NCI-H226 (cell line): ENCODE data around the gene URI1.
"Not testable (repeated sequence)": the region's sequence is repeated elsewhere in the genome, so short reads cannot be mapped to it uniquely, and the experiment has no call there.

Experiments used
- DNase-seq: peaks from one replicate; pipeline ENCODE4 v3.0.0-alpha.2; 2015

URI1 gene

DNA sequence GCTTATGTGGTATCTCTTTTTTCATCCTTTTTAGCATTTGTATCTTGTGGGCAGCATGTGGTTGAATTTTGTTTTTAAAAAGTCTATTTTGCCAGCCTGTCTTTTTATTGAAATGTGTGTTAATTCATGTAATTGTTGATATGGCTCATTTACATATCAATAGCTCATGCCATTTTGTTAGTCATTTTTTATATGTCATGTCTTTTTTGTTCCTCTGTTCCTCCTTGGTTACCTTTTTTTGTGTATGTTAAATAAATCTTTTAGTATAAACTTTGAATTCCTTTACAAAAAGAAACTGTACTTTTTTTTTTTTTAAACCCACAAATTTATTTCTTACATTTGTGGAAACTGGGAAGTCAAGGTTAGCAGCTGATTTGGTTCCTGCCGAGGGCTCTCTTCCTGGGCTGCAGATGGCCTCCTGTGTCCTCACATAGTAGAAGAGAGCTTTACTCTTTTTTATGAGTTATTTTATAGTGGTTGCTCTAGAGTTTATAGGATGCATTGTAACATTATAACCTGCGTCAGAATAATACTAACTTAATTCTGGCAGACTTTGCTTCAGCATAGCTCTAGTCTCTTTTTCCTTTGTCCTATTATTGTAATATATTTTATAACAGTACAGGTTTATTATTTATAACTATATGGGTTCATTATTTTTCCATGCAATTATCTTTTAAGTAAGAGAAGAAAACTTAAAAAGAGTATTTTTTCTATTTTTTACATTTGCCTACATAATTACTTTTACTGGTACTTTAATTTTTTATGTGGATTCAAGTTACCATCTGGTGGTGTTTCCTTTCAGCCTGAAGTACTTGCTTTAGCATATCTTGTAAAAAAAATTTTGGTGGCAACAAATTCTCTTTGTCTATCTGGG lies 86.3 kb downstream of the URI1 start:
- no peak for DNase-seq

DNA sequence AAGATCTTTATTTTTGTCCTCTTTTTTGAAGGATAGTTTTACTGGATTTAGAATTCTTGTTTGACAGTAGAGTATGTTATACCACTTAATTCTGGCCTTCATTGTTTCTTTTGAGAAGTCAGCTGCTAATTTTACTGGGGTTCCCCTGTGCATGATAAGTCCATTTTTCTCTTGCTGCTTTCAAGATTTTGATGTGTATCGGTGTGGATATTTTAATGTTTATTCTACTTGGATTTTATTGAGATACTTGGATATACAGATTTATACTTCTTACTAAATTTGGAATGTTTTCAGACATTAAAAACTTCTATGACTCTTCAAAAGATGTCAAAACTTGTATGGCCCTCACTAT lies 86.9 kb downstream of the URI1 start:
- no peak for DNase-seq

DNA sequence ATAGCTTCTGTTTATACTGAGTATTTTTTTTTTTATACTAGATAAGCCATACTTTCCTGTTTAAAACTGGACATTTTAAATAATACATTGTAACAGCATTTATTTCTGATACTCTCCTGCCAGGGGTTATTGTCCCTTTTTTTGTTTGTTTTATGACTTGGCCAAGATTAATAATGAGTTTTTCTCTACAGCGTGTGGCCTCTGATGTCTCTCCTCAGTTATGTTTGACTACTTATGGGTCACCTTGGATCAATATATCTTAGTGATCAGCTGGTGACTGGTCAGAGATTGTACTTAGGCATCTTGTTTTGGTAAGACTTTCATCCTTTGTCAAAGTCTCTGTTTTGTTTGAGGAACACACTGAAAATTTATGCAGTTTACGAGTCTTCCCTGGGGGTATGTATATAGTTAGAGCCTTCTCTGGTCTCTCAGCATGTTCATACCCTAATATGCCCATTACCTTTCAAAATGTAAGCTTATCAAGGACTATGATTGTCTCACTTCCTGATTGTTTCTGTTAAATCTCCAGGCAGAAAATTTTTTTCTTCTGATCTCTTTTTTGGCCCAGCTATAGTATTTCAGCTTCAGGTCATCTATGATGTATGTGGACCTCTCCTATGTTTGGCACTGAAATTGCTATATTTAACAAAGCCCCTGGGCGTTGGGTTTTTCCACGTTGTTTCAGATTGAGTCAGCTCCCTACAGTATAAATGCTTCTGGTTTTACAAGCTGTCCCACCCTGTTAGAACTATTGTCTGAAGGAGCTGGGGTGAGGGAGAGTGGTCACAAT lies 87.9 kb downstream of the URI1 start:
- DNase-seq, result peak; percentile 40

DNA sequence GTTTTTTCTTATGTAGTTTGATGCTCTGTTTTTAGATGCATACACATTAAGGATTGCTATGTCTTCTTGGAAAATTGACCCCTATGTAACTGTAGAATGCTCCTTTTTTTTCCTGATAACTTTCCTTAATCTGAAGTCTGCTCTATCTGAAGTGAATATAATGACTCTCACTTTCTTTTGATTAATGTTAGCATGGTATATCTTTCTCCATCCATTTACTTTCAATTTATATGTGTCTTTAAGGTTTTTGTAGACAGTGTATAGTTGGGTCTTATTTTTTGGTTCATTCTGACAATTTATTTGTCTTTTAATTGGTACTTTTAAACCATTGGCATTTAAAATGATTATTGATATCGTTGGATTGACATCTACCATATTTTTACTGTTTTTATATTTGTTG lies 92.3 kb downstream of the URI1 start:
- DNase-seq, result no peak

DNA sequence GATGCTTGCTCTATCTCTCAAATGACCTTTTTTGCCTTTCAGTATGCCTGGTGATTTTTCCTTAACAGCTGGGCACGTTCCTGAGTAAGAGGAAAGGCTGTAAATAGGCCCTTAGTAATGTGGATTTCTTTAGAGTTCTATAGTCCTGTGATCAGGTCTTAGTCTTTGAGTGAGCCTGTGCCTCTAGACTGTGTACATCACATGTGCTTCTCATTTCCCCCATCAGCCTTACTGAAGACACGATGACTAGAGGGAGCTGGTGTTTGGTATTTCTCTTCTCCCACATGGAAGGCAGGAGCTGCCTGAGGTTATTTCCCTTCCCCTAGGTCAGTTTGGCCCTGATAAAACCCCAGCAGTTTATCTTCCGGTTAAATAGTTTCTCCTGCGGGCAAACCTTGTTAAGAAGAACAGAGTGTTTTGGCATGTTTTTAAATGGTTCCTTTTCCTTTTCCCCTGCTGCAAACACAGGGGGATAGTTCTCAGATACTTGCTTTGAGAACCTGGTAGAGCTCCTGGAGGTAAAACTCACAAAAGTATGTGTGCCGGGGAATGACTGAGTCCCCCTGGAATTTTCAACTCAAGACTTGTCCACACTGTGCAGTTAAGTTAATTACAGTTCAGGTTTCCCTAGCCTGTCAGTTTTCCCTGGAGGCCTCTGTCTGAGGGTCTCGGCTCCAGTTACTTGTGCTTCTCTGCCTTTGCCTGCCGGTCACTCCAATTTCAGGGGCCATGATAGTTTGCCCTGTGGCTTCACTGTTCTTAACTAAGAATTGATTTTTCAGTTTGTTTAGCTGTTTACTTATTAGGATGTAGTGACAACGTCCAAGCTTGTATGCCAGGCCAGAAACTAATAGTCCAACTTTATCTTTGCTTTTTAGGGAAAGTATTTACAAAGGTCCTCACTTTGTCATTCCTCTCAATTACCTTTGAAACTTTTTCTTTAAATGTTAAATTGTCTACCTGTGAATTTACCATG lies 94.4 kb downstream of the URI1 start:
- DNase-seq, result peak; percentile 16

DNA sequence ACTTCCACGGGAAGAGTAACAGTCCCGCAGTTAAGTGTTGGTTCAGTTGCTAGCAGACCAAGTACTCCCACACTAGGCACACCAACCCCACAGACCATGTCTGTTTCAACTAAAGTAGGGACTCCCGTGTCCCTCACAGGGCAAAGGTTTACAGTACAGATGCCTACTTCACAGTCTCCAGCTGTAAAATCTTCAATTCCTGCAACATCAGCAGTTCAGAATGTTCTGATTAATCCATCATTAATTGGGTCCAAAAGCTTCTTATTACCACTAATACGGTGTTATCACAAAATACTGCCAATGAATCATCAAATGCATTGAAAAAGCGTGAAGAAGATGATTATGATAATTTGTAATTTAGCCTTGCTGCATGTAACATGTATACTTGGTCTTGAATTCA lies 95.8 kb downstream of the URI1 start:
- DNase-seq, result no peak

DNA sequence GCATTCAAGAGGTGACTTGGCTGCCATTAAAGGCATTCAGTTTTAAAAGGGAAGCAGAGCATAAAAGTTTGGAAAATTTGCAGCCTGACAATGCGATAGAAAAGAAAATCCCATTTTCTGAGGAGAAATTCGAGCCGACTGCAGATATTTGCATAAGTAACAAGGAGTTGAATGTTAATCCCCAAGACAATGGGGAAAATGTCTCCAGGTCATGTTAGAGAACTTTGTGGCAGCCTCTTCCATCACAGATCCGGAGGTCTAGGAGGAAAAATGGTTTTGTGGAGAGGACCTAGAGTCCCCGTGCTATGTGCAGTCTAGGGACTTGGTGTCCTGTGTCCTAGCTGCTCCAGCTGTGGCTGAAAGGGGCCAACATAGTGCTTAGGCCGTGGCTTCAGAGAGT lies 99.9 kb downstream of the URI1 start:
- DNase-seq, result not testable (repeated sequence)

DNA sequence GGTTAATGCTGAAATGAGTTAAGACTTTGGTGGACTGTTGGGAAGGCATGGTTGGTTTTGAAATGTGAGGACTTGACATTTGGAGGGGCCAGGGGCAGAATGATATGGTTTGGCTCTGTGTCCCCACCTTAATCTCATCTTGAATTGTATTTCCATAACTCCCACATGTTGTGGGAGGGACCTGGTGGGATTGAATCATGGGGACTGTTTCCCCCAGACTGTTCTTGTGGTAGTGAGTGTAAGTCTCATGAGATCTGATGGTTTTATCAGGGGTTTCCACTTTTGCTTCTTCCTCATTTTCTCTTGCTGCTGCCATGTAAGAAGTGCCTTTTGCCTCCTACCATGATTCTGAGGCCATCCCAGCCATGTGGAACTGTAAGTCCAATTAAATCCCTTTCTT lies 101.0 kb downstream of the URI1 start:
- DNase-seq, result not testable (repeated sequence)

DNA sequence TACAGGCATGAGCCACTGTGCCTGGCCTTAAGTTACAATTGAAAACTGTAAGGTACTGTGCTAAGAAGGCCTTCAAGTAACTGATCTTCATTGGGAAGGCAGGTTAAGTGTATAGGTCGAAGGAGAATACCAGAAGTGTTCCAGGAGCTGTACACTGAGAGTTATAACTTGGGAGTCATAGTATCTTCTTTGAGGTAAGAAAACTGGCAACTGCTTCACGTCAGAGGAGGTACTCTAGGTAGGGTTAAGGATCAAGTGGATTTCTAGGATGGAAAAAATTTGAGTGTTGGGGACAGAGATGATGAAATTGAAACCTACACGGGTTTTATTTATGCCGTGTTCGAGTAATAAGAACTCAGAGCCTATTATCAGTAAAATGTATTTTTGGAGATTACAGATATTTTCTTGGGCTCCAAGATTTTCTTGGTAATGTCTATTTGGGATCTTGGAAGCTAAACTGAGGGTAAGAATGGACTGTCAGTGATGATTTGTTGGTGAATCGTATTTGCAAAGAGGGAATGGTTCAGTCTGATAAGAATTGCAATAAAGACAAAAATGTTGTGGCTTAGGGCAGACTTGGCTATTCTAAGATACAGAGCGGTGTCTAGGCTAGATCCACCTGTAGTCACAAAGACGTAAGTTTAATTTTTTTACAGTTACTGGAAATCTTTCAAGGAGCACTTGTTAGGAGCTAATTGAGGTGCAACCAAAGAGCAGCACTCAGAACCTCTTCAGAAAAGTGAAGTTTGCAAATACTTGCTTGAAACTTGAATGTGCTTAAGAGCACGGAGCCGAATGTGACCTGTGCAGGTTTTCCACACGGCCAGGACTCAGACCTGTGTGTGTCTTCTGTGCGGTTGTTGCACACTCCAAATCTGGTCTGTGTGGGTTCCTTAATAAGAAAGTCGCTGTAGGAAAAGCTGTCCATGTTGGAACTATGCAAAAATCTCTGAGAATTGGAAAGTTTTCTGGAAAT lies 102.5 kb downstream of the URI1 start:
- DNase-seq, result no peak

DNA sequence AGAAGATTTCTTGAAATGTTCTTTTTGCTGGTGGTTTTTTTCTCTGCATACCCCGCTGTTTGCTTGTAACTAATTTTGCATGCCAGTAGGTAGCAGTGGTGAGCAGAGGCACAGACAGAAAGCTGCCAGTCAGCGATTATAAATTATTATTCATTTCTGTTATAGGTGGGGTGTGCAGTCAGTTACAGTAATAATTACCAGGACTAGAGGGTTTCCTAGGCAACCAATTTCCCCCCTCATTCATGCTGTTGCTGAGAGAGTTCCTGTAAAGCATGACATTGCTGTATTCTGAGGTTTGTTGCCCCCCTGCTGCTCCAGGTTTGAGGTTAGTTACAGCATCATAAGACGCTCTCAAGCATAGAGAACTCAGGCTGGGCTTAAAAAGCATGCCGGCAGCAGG lies 104.5 kb downstream of the URI1 start:
- DNase-seq, result no peak

DNA sequence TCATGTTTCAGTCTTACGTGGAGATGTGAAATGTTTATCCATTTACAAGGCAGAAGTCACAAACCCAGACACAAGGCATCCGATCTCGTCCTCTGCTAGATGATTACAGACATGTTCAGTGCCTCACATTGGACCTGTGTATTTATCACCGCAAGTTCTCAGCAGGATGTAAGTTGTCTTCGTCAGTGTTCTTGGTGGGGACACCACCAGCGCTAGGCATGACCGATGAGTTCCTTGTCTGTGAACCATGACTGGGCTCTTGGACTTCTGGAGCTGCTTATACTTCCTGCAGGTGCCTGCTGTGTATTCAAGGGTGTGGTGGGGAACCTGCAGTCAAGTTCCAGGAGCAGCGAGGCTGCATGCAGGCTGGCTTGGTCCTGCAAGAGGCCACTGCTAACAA lies 105.4 kb downstream of the URI1 start:
- no peak for DNase-seq

DNA sequence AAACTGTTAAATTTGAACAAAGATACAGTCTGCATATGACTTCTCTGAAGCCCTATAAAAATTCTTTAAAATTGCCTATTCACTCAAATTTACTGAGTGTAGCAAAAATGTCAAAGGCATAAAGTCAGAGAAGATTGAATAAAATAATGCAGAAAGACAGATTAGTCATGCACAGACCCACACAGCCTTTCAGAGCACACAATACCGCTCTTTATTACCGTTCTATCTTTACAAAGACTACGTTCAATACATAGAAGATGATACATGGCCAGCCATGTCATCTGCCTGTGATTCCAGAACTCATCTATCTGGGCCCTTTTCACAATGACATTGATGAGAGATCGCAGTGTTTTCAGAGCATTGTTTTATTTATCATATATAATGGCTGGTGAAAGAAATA lies 107.2 kb downstream of the URI1 start:
- DNase-seq, result no peak

DNA sequence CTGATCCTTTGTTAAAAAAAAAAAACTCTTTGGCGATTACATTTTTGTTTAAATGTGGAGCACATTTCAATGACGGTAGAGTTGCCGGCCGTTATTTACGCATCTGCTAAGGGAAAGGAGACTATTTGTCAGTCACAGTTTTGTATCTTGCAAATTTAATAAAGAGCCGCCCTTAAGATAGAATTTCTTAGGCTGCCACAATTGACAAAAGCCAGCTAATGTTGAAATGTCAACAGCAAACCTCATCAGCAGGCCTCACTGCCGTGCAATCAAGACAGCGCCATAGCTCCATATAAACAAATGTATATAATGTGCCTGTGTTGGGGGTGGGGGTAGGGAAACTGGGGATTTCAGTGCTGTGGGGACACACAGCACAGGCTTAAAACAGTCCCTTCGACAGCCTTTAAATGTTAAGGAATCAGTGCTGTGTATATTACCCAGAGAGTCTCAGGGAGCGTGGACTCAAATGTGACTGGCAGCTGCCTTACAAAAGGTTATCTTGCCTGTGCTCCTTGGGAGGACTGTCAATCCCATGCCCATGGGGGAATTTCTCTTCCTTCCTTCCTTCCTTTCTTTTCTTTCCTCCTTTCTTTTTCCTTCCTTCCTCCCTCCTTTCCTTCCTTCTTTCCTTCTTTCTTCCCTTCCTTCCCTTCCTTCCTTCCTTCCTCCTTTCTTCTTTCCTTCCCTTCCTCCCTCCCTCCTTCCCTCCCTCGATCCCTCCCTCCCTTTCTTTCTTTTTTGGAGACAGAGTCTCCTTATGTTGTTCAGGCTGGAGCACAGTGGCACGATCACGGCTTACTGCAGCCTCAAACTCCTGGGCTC lies 108.0 kb downstream of the URI1 start:
- no peak for DNase-seq

DNA sequence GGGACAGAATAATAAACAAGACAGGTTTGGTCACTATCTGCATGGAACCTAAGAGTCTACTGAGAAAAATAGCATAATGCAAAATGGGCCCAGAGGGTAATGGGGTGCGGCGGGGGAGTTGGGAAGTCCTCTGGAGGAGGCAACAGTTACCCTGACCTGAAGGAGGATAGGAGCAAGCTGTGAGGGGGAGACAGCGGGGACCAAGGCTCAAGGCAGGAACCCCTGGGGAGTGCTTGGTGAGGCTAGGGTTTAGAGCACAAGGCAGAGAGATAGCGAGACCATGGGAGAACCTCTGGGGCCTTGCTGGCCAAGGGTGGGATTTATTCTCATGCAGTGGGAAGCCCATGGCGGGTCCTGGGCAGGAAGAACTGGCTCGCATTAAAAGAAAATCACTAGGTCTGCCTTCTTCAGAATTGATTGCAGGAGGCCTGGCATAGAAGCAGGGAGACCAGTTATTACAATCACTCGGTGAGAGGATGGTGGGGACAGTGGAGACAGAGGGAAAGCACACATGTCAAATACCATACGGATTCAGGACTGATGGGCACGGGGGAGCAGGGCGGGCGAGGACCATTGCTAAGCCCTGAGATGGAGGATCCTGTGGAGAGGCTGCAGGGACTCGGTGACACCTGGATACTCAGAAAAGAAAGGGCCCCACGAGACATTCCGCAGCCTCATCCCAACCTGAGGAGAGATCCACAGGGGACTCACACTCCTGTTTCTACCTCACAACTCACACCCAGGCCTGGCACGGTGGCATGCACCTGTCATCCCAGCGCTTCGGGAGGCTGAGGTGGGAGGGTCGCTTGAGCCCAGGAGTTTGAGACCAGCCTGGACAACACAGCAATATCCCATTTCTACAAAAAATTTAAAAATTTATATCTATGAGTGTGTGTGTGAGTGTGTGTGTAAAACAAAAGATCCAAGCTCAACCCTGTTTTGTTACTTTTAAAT lies 110.4 kb downstream of the URI1 start:
- DNase-seq, result no peak

DNA sequence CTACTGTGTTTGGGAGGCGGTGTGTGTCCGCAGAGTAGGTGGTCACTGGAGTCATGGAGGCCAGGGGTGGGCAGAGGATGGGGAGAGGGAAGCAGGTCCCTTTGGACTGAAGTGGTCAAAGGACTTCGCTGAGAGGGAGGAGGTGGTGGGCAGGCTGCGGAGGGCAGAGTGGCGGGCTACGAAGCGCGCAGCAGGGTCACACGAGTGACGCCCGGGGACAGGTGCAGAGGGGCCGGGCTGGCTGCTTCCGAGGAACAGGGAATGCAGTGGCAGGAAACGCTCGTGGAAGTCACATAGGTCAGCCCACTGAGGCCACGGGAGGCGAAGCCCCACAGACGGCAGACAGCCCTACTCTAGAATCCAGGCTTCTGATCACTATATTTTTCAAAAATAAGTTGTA lies 111.5 kb downstream of the URI1 start:
- no peak for DNase-seq

DNA sequence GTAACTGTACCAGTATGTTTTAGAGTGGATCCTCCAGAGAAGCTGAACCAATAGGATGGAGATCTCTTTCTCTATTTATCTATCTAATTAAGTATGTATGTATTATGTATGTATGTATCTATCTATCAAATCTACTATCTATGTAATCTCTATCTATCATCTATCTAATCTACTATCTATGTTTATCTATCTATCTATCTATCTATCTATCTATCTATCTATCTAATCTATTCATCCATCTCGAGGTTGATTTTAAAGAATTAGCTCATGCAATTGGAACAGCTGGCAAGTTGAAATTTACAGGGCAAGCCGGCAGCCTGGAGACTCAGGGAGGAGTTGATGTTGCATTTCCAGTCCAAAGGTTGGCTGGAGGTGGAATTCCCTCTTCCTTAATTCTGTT lies 112.2 kb downstream of the URI1 start:
- DNase-seq, result no peak

DNA sequence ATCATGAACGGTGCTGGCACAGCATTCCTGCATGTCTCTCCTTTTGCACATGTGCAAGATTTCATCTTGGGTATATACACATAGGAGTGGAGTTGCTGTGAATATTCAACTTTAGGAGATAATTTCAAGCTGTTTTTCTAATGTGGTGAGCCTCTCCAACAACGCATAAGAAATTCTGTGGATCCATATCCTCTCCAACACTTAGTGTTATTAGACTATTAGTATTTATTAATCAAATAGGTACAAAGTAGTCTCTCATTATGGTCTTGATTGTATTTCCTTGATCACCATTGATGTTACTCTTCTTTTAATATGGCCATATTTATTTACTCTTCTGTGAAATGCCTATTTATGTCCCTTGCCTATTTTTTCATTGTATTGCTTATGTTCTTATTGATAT lies 114.5 kb downstream of the URI1 start:
- DNase-seq, result no peak

DNA sequence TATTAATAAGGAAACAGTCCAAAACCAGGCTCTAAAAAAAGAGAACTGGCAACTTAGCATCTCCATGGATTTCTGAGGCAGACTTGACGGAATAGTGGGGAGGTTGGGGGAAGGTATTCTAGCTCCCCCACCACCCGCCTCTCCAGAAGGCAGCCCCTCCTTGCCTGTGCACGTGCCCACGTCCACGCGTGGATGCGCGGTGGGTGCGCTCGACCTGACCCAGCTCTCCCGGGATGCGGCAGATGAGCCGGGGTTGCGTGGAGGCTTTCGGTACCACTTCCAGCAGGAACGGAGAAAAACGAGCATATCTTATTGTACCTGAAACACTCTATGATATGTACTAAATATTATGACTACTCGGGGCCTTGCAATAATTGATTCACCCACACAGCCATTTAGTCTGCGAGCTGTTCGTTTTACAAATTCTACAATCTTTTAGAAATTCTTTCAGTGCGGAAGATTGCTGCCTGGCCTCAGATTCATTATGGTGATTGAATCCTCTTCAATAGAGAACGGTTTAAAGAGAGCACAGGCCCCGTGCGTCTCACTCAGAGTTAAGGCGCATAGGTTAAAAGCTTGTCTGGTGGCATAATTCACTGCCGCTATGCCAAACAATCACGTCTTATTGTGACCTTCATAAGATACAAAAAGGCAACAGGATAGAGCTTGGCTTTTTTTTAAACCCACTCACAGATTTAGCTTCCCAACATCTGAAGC lies 117.9 kb downstream of the URI1 start:
- DNase-seq, result no peak
